Embryonic facial prominence (tissue), 1 donor: ENCODE data around the gene ZIC2.
"Not testable (repeated sequence)": the region's sequence is repeated elsewhere in the genome, so short reads cannot be mapped to it uniquely, and the experiment has no call there.

ENCODE experiments used
- DNase-seq: peaks from one replicate; pipeline ENCODE4 v3.0.0-alpha.2; 2016; ENCODE audit errors: extremely low spot score

Gene ZIC2

DNA sequence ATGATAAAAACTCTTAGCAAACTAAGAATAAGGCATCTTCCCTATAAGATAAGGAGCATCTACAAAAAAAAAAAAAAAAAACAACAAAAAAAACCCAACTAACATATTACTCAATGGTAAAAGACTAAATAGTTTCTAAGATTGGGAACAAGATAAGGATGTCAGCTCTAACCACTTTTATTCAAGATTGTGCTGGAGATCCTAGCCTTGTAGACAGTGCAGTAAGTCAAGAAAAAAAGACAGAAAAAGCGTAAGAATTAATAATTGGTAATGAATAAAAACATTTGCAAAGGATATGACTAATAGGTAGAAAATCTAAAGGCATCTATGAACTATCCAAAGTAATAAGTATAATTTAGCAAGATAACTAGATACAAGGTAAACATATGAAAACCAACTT, 33.0 kb downstream of the ZIC2 start:
- DNase-seq = no peak

DNA sequence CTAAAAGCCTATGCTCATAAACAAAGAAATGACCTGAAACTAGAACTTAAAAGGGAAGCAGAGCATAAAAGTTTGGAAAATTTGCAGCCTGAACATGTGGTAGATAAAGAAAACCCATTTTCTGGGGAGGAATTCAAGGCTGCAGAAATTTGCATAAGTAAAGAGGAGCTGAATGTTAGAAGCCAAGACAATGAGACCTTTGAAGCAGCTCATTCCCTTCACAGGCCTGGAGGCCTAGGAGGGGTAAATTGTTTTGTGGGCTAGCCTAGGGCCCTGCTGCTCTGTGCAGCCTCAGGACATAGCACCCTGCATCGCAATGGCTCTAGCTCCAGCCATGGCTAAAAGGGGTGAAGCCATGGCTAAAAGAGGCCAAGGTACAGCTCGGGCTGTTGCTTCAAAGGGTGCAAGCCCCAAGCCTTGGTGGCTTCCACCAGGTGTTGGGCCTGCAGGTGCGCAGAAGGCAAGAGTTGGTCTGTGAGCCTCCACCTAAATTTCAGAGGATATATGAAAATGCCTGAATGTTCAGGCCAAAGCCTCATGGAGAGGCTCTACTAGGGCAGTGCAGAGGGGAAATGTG, 38.3 kb downstream of the ZIC2 start:
- no peak for DNase-seq

DNA sequence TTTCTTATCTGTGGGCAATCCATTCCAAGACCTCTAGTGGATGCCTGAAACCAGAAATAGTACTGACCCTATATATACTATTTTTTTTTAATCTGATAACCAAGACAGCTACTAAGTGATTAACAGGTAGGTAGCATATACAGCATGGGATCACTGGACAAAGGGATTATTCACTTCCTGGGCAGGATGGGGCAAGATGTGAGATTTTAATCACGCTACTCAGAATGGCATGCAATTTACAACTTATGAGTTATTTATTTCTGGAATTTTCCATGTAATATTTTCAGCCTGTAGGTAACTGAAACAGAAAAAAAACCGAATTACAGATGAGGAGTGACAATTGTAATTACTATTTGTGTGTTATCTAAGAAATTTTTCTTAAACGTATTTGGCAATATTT, 41.2 kb downstream of the ZIC2 start:
- no peak for DNase-seq

DNA sequence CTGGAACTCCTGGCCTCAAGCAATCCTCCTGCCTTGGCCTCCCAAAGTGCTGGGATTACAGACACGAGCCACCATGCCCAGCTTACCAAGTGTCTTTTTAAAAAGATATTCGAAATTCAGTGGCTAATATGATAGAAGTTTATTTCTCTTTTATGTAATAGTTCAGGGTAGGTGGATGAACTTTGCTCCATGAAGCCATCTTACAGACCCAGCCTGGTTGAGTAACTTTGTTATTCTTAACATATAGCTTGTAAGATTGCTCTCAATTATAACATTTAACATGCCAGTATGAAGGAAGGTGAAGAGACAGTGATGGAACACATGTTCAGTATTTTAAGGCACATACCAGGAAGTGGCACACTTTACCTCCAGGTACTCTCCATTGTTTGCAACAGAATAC, 42.4 kb downstream of the ZIC2 start:
- DNase-seq = no peak

DNA sequence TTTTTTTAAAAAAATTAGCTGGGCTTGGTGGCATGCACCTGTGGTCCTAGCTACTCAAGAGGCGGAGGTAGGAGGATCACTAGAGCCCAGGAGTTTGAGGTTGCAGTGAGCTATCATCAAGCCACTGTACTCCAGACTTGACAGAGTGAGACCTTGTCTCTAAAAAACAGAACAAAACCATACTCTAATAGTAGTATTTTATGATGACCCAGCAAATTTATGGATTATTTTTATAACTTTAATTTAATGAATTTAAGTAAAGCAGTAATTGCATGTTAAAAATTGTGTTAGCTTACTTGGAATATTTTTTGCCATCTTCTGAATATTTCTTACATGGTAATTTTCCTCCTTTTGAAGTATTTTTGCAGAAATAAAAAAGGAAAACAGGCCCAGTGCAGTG, 48.3 kb downstream of the ZIC2 start:
- no peak for DNase-seq

DNA sequence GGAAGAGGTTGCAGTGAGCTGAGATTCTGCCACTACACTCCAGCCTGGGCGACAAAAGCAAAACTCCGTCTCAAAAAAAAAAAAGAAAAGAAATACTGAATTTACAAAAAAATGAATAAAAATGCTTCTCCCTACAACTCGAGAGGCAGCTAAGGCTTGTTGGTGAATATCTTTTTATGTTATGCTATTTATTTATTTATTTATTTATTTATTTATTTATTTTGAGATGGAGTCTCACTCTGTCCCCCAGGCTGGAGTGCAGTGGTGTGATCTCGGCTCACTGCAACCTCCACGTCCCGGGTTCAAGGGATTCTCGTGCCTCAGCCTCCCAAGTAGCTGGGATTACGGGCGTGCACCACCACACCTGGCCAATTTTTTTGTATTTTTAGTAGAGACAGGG, 51.1 kb downstream of the ZIC2 start:
- DNase-seq = not testable (repeated sequence)

DNA sequence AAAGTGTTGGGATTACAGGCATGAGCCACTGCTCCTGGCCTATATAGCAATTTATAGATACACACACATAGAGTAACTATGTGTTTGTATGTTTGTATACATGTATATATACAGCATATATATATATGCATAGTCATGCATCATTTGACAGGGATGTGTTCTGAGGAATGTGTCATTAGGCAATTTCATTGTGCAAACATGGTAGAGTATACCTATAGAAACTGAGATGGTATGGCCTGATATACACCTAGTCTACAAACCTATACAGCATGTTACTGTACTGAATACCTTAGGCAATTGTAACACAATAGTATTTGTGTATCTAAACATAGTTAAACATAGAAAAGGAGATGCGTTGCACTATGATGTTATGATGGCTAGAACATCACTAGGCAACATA, 54.4 kb downstream of the ZIC2 start:
- no peak for DNase-seq
